NCI-H748 (cell line): ENCODE measurements around the gene CNTN6.

ENCODE experiments used
- DNase-seq: peaks from one replicate; lab custom pipeline; 2025; ENCODE audit not compliant: unreplicated experiment; lab: John Stamatoyannopoulos, UW

Gene CNTN6

DNA sequence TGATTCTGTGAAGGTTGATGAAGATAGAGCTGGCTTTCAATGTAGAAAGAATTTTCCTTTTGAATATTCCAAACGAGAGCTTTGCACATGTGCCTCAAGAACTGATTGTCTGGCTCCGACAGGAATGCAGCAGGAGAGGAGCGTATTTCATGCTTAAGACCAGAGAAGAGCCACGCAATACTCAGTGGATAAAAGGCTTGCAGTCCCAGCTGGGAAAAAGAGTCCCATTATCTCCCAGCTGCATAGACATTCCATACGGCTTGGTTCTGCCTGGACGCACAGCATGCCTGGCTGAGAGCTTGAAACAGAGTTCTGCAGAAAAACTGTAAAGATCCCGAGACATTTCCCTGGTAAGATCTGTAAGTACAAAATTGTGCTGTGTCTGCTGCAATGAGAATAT is at the start of gene CNTN6:
CNTN6 (plus strand) TSS at position 254 of the 400 bp plus-strand sequence. CDS start 54,985 bp downstream, outside the sequence.
- DNase-seq = no peak

DNA sequence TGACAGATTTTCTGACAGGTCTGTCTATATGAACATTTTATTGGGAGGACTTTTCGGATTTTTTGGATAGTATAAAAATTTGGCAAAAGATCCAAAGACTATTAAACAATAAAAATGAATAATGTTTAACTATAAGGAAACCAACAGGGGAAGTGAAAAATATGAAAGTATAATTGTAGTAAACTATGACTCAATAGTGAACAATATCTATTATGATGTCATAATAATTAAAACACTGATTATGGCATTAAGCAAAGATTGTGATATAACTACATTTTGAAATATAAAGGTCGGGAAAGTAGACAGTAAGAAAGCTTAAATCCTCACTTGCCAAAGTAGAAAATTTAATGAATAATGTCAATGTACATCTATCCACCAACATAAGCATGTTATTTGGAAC is 44.3 kb upstream of the CNTN6 start:
- no peak for DNase-seq

GRCh38 chr3:1055870-1056269 is 37.0 kb upstream of the CNTN6 start:
- DNase-seq = no peak

GRCh38 chr3:1056744-1057143 is 36.1 kb upstream of the CNTN6 start:
- no peak for DNase-seq

GRCh38 chr3:1057436-1057835 is 35.4 kb upstream of the CNTN6 start:
- no peak for DNase-seq

DNA sequence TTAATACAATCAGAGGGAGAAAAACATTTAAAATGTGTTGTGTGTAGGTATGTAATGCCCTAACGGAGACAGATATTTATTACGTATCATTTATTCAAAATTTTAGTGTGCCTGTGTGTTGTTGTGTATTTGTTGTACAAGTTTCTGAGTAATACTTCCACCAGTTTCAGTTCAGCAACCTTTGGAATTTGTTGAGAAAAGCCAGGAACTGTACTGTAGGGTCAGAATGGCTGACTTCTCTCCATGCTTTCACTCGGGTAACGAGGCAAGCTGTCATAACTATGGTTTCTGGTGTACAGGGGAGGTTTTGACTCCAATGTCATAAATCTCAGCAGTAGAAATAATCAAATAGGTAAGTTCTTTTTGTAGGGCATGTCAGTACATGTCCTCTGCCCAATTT is 23.8 kb upstream of the CNTN6 start:
- no peak for DNase-seq

DNA sequence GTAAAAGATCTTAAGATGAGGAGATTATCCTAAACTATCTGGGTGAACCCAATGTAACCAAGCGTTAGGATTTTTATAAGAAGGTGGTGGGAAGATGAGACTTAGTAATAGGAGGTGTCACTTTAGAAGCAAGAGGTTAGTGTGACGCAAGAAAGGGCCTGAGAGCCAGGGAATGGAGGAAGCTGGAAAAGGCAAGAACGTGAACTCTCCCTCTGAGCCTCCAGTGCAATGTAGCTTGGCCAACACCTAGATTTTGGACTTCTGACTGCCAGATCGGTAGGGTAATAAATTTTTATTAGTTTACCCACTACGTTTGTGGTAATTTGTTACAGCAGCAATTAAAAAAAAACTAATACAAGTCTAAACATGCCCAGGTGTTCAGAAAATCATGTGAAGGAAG is 20.8 kb upstream of the CNTN6 start:
- peak; percentile 20 for DNase-seq

DNA sequence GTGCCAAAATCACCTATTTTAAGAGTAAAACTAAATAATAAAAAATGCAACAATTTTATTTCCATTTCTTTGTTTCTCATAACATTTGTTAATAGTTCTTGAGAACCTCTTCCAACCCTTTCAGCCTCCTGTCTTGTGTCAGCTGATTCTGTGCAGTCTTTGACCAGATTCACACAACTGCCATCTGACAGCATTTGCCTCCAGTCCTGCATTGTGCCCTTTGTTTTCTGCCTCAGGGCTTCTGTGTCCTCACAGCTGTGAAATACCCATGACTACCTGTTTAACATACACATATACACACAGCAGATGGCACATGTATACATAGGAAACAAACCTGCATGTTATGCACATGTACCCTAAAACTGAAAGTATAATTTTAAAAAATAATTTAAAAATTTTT is 13.2 kb upstream of the CNTN6 start:
- no peak for DNase-seq

- peak; percentile 75 for DNase-seq
These were observed 10.7 kb upstream of the CNTN6 start for GRCh38 chr3:1082108-1082507.

DNA sequence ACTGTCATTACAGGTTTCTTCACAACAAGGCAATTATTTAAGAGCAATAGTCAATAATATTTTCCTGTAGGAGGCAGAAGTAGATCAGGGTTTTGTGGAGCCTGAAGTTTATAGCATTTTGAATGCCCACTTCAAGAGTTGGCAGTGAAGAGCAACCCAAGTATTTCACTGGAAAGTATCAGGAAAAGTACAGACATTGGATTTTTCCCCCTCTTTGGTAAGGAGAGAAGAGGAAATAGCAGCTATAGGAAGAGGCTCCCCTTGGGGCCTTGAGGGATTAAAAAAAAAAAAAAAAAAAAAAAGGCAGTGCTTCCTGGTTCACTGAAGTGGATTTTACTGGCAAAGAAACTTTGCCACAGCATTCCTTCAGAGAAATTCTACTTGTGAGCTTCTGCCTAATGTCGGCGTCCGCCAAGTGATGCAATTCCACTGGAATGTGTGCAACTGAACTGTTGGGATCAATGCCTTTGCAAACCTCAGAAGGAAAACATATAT is 5.7 kb upstream of the CNTN6 start:
- peak; percentile 28 for DNase-seq

DNA sequence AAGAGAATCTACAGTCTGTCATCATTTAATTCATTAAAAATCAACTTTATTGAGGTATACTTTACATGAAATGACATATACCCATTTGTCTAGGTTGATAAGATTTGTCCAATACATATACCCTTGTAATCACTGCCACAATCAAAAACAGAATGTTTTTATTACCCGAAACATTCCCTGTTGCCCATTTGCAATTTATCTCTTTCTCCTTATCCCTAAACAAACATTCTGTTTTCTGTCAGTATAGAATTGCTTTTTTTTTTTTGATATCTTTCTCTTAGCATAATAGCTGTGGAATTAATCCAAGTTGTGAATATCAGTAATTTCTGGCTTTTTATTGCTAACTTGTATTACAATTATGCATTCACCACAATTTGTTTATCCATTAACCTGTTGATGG is 4.3 kb upstream of the CNTN6 start:
- DNase-seq = no peak

DNA sequence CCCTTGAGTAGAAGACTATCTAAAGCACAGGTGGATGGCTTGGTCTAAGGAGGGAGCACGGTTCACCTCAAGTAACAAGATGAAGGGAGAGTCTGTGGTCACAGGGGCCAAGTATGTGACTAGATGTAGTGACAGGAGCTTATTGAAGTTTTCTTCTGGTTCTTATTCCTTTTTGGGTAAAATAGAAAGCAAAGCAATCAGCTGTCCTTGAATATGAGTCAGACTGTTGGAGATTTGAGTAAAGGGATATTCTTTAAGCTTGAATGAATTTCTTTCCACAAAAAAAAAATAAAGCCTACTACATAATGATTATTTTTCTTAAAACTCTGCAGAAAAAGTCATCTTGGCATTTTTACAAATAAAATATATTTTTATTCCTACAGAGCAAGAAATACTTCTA is 1.5 kb upstream of the CNTN6 start:
- DNase-seq = no peak

DNA sequence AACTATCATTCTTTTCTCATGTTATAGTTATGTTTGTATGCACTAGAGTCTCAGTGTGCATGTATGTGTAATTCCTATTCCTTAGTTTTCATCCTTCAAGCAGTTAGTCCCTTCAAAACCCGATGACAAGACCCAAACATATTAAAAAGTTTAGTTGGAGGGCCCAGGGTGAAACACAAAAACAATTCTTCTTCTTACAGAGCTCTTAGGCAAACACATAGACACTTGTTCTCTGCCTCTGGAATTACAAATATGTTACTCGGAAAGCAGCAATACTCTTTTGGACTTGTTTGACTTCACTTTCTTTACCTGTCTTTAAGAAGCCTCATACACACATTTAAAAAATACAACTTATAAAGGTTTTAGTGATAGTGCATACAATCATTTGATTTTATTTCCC is 763 bp upstream of the CNTN6 start:
- DNase-seq = no peak

DNA sequence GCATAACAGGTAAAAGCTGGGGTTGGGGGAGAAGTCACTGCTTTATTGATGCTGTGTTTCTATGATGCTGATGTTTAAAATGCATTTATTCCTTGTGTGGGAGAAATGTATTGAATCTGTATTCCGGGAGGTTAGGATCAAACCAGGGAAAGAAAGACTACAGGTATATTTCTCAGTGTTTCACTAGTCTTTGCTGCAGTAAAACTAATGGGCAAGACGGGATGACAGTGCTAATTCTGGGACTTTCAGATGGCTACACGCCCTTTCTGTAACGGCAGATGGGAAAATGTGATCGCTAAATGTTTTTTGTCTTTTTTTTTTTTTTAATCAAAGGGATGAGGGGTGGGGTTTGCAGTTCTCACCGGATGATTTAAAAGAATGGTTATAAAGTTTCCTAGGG is 393 bp downstream of the CNTN6 start:
- no peak for DNase-seq

DNA sequence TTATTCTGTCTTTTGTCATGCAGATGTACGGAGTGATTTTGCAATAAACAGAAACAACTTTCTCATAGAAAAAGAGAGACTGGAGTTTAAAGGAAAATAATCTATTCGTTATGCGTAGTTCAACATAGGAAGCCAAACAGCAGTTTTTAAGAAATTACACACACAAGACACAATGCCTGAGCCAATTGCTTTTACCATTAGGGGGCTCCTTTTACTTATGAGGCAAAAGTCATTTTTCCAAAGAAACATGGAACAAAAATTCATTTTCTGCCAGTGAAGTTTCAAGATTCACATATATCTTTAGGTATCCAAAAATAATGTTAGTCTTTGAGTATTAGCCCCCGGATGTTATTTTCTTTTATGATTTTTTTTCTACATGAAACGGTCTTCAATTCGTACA is 10.7 kb downstream of the CNTN6 start:
- no peak for DNase-seq

DNA sequence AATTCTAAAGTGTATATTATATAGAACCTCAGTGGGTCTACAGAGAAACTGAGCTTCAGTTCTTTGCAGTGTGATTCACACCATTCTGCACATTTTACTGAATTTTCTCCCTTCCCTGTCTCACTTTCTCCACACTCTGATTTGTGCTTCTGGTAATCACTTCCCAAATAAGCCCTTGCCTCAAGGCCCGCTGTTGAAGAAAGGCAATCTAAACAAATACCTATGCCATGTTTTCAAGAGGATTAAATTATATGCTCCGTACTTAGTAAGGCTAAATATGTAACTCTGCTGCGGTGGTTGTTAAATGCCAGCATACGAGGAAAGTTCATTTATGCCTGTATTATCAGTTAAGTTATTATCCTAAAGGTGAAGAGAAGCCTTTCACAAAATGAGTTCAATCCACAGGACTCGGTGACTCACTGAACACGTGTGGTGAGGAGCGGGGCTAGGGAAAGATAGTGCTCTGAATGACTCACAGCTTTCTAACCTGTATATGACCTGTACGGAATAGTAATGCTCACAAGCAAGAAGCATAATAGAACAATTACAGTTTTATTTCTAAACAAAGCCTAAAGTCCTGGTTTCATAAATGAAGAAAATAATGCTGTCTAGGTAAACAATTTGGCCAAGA is 25.1 kb downstream of the CNTN6 start:
- DNase-seq = no peak

DNA sequence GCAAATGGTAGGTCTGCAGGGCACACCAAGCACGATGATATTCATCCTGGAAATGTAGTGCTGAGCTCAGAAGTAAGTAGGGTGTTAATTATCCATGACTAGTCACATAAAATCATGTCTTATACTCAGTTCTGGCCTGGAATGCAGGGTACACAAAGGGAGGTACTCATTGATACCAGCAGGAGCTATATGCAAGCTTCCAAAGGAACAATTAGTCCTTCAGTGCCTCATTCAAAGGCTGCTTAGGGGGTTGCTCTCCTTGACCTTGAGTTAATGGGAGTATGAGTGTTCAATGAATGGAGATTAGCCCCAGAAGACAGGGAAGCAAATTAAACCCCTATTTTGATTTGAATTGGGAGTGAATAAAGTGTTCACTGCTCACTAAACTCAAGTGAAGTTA is 38.3 kb downstream of the CNTN6 start:
- DNase-seq = no peak

DNA sequence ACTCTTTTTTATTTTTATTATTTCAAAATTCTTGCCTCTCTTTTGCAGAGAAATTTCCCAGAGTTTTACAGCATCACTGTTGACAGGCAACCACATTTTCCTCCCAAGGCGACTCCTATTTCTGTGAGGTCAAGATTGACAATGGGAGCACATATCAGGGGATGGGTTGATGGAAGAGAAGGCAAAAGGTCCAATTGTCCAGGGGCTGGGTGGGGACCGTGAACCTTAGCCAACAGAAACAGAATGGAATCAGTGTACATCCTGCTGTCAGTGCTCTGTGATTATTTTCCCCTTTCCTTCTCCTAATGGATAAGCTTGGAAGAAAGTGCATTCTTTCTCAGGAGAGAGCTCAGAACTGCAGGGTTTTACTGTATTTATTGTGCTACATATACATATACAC is 42.4 kb downstream of the CNTN6 start:
- DNase-seq = no peak

GRCh38 chr3:1138036-1138435 is 45.2 kb downstream of the CNTN6 start:
- DNase-seq = no peak

- no peak for DNase-seq
These were observed 46.2 kb downstream of the CNTN6 start for GRCh38 chr3:1139071-1139470.

- DNase-seq = no peak
These were observed 54.5 kb downstream of the CNTN6 start for GRCh38 chr3:1147326-1147725.

DNA sequence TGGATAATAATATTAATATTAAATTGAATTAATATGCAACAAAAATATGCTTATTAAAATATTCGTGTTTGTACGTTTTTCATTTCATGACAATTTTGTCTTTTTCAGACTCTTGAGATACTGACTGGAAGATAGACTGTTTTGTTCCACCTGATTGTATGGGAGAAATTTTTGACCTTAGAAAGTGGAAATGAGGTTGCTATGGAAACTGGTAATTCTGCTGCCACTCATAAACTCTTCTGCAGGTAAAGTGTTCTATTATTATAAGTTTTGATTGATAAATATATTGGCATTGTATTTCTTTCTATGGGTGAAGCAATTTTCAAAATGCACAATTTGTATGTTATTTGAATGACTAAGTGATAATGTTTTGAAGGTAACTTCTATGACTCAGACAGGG is 55.0 kb downstream of the CNTN6 start:
- DNase-seq = no peak

DNA sequence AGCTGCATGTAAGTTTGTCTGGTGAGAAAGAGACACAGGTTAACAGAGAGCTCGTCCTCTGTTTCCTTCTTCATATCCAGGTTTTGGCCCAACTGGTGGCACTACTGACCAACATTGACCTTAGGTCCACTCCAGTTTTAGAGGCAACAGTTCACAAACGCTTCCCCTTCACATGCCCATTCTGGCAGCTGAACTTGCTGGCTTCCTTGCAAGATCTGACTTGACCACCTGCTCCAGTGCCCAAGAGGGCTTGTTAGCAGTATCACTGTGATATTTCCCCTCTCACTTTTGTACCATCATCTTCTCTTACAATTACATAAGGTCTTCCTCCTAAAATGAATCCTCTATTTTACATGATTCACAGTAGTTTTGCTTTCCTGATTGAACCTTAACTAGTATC is 71.3 kb downstream of the CNTN6 start:
- no peak for DNase-seq
